SK-N-SH (cell line): Measurements from ENCODE around the gene TFCP2L1.
"Not testable (repeated sequence)": the region's sequence is repeated elsewhere in the genome, so short reads cannot be mapped to it uniquely, and the experiment has no call there.

Experiments
- CHD2 ChIP-seq: fragments of 150-350 bp; IDR thresholded peaks from 2 replicates; pipeline ENCODE4 v1.6.1; 2018; ENCODE audit warnings: low read length; ENCODE audit not compliant: partially characterized antibody
- ELF1 ChIP-seq: IDR thresholded peaks from 2 replicates; pipeline ENCODE4 v1.4.0; 2012
- EP300 ChIP-seq, 2 experiments: IDR thresholded peaks; 2 replicates each; pipeline versions ENCODE4 v1.4.0 to v1.6.1; 2012; ENCODE audit warnings: borderline replicate concordance in 1 of 2, low read depth in 1 of 2, low read length in 1 of 2
- FOXM1 ChIP-seq: IDR thresholded peaks from 2 replicates; pipeline ENCODE4 v1.4.0; 2012; ENCODE audit warnings: low read depth, mild to moderate bottlenecking
- JUND ChIP-seq: IDR thresholded peaks from 2 replicates; pipeline ENCODE4 v1.4.0; 2012
- NFIC ChIP-seq: IDR thresholded peaks from 2 replicates; pipeline ENCODE4 v1.4.0; 2012; ENCODE audit warnings: borderline replicate concordance
- POLR2AphosphoS5 ChIP-seq: IDR thresholded peaks from 2 replicates; pipeline ENCODE4 v1.6.1; 2012; ENCODE audit warnings: low read depth, low read length
- RCOR1 ChIP-seq: fragments of 150-350 bp; IDR thresholded peaks from 2 replicates; pipeline ENCODE4 v1.6.1; 2017; ENCODE audit warnings: antibody characterized with exemption, low read length
- RFX5 ChIP-seq: IDR thresholded peaks from 2 replicates; pipeline ENCODE4 v1.6.1; 2012; ENCODE audit warnings: mild to moderate bottlenecking, improper control_type of control experiment, low read length
- TCF12 ChIP-seq: IDR thresholded peaks from 2 replicates; pipeline ENCODE4 v1.4.0; 2012
- TF ChIP-seq, protein P1 (sequence below): fragments of 200-600 bp; sonication (generic); IDR thresholded peaks from 2 replicates; pipeline ENCODE4 v1.6.1; 2017; ENCODE audit warnings: antibody characterized with exemption, mild to moderate bottlenecking, moderate library complexity
- TF ChIP-seq, protein P2 (sequence below): IDR thresholded peaks from 2 replicates; pipeline ENCODE4 v1.6.1; 2012; ENCODE audit warnings: mild to moderate bottlenecking, low read depth, low read length, moderate library complexity

DNA sequence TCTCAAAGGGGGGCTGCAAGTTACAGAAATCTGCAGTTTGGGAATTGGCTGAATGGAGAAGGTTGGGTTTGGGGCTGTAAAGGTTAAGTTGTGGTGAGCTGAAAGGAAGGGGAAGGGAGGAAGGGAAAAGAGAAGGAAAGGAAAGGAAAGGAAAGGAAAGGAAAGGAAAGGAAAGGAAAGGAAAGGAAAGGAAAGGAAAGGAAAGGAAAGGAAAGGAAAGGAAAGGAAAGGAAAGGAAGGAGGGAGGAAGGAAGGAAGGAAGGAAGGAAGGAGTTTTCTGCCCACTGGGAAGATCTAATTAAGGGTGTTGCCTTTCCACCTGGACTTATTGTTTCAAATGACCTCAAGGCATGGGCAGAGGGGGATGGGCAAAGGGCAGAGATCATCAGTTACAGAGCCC lies 16.2 kb upstream of the TFCP2L1 start:
- TF ChIP-seq, protein P1, sequence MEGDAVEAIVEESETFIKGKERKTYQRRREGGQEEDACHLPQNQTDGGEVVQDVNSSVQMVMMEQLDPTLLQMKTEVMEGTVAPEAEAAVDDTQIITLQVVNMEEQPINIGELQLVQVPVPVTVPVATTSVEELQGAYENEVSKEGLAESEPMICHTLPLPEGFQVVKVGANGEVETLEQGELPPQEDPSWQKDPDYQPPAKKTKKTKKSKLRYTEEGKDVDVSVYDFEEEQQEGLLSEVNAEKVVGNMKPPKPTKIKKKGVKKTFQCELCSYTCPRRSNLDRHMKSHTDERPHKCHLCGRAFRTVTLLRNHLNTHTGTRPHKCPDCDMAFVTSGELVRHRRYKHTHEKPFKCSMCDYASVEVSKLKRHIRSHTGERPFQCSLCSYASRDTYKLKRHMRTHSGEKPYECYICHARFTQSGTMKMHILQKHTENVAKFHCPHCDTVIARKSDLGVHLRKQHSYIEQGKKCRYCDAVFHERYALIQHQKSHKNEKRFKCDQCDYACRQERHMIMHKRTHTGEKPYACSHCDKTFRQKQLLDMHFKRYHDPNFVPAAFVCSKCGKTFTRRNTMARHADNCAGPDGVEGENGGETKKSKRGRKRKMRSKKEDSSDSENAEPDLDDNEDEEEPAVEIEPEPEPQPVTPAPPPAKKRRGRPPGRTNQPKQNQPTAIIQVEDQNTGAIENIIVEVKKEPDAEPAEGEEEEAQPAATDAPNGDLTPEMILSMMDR = not testable (repeated sequence)
- not testable (repeated sequence) for TF ChIP-seq JUND; RCOR1; RFX5; CHD2; TCF12; EP300 (IDR thresholded peaks at IDR 0.05; ENCODE audit: borderline replicate concordance in 1 of 2, low read depth in 1 of 2, low read length in 1 of 2); NFIC; ELF1; POLR2AphosphoS5; FOXM1
- TF ChIP-seq, protein P2, sequence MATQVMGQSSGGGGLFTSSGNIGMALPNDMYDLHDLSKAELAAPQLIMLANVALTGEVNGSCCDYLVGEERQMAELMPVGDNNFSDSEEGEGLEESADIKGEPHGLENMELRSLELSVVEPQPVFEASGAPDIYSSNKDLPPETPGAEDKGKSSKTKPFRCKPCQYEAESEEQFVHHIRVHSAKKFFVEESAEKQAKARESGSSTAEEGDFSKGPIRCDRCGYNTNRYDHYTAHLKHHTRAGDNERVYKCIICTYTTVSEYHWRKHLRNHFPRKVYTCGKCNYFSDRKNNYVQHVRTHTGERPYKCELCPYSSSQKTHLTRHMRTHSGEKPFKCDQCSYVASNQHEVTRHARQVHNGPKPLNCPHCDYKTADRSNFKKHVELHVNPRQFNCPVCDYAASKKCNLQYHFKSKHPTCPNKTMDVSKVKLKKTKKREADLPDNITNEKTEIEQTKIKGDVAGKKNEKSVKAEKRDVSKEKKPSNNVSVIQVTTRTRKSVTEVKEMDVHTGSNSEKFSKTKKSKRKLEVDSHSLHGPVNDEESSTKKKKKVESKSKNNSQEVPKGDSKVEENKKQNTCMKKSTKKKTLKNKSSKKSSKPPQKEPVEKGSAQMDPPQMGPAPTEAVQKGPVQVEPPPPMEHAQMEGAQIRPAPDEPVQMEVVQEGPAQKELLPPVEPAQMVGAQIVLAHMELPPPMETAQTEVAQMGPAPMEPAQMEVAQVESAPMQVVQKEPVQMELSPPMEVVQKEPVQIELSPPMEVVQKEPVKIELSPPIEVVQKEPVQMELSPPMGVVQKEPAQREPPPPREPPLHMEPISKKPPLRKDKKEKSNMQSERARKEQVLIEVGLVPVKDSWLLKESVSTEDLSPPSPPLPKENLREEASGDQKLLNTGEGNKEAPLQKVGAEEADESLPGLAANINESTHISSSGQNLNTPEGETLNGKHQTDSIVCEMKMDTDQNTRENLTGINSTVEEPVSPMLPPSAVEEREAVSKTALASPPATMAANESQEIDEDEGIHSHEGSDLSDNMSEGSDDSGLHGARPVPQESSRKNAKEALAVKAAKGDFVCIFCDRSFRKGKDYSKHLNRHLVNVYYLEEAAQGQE = not testable (repeated sequence)
